Umbilical cord (tissue), 2 donors: ENCODE measurements around the gene SND1. TPM values are rescaled to one million over a fixed set of nuclear protein-coding genes. Genes with fewer than 3 reads are reported as not detected.

ENCODE experiments used
- DNase-seq: peaks from one replicate; pipeline ENCODE4 v3.0.0-alpha.2; 2015; ENCODE audit warnings: low spot score
- total RNA-seq: library from RNA; depleted of rRNA; stranded (reverse); fragments of >200 nt; gene quantifications from one replicate; pipeline ENCODE4 v1.2.3, GENCODE V29; 2014; ENCODE audit warnings: low replicate concordance; ENCODE audit not compliant: insufficient read depth

The SND1 gene
- total RNA-seq, 1 donor from 2014 or later = 101 TPM

- DNase-seq = no peak
Measured at GRCh38 chr7:127799535-127800305, 147.7 kb downstream of the SND1 start.

GRCh38 chr7:127802845-127803244 lies 150.9 kb downstream of the SND1 start:
- DNase-seq = no peak

GRCh38 chr7:127803626-127804025 lies 151.6 kb downstream of the SND1 start:
- DNase-seq = no peak

- no peak for DNase-seq
Measured at GRCh38 chr7:127807340-127807739, 155.3 kb downstream of the SND1 start.

- no peak for DNase-seq
Measured at GRCh38 chr7:127807829-127808228, 155.8 kb downstream of the SND1 start.

GRCh38 chr7:127809261-127809702 lies 157.3 kb downstream of the SND1 start:
- DNase-seq = no peak

GRCh38 chr7:127810113-127810512 lies 158.1 kb downstream of the SND1 start:
- DNase-seq = no peak

GRCh38 chr7:127810696-127811660 lies 159.0 kb downstream of the SND1 start:
- DNase-seq = peak; percentile 38

GRCh38 chr7:127812540-127812939 lies 160.5 kb downstream of the SND1 start:
- peak; percentile 57 for DNase-seq

GRCh38 chr7:127813991-127814541 lies 162.1 kb downstream of the SND1 start:
- peak; percentile 68 for DNase-seq

- no peak for DNase-seq
Measured at GRCh38 chr7:127815631-127816145, 163.7 kb downstream of the SND1 start.

GRCh38 chr7:127816354-127817190 lies 164.6 kb downstream of the SND1 start:
- no peak for DNase-seq

GRCh38 chr7:127817466-127817865 lies 165.5 kb downstream of the SND1 start:
- no peak for DNase-seq

- DNase-seq = no peak
Measured at GRCh38 chr7:127818306-127818705, 166.3 kb downstream of the SND1 start.

- DNase-seq = peak; percentile 92
Measured at GRCh38 chr7:127819975-127820731, 168.2 kb downstream of the SND1 start.

GRCh38 chr7:127820732-127821085 lies 168.7 kb downstream of the SND1 start:
- peak; percentile 82 for DNase-seq

- DNase-seq = no peak
Measured at GRCh38 chr7:127821146-127821545, 169.2 kb downstream of the SND1 start.

GRCh38 chr7:127822822-127823508 lies 171.0 kb downstream of the SND1 start:
- no peak for DNase-seq

GRCh38 chr7:127824682-127825081 lies 172.7 kb downstream of the SND1 start:
- no peak for DNase-seq
